Measurements from ENCODE around the gene SPG7. TPM values are rescaled to one million over a fixed set of nuclear protein-coding genes. Genes with fewer than 3 reads are reported as not detected.

The SPG7 gene
- total RNA-seq, 2 experiments from 2014 or later: 71.9 to 79.6 TPM

DNA sequence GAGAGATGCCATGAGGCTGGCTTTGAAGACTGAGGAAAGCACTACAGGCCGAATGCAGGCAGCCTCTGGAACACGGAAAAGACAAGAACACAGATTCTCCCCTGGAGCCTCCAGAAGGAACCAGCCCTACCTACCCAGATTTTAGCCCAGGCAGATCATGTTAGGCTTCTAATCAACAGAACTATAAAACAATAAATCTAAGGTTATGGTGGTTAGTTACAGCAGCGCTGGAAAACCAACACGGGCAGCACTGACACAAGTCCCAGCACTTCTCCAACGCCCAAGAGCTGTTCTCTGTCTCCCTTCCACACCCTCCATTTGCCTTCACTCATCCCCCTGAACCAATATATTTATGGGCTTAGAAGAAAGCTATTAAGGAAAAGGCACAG, 25.4 kb upstream of the SPG7 start:
- ChIA-PET POLR2A (interaction anchor here (0.9 kb wide), 1 partner anchor 24 kb away, joined by 3 read pairs; no protein-coding TSS in a partner anchor), CTCF (interaction anchor here (0.8 to 1.3 kb wide), 3 partner anchors 8 to 45 kb away, joined by 3 read pairs; no protein-coding TSS in a partner anchor)

DNA sequence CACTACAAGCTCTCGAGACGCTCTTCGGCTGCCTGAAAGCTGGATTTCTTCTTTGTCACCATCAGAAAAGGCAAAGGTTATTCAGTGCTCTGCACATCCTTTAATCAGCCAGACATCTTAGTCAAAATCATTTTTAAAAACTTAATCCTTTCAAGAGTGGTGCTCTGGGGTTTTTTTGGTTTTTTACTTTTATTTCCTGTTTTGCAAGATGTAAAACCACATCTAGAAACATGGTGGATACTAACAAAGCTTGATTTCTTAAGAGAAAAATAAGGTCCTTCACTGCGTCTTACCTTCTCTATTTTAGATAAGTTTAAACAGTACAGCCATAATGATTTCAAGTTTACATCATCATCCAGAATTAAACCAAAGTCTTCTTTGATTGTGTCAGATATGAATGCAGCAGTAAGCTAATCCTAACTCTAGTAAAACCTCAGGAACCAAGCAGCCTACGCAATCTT, 24.1 kb upstream of the SPG7 start:
- CTCF ChIA-PET: interaction anchor here (0.6 to 1.4 kb wide), 3 partner anchors 9 to 133 kb away, joined by 3 read pairs; no protein-coding TSS in a partner anchor
- POLR2A ChIA-PET: interaction anchor here (0.9 to 1.6 kb wide), 3 partner anchors 23 to 75 kb away, joined by 3 to 11 read pairs (median 6); no protein-coding TSS in a partner anchor

DNA sequence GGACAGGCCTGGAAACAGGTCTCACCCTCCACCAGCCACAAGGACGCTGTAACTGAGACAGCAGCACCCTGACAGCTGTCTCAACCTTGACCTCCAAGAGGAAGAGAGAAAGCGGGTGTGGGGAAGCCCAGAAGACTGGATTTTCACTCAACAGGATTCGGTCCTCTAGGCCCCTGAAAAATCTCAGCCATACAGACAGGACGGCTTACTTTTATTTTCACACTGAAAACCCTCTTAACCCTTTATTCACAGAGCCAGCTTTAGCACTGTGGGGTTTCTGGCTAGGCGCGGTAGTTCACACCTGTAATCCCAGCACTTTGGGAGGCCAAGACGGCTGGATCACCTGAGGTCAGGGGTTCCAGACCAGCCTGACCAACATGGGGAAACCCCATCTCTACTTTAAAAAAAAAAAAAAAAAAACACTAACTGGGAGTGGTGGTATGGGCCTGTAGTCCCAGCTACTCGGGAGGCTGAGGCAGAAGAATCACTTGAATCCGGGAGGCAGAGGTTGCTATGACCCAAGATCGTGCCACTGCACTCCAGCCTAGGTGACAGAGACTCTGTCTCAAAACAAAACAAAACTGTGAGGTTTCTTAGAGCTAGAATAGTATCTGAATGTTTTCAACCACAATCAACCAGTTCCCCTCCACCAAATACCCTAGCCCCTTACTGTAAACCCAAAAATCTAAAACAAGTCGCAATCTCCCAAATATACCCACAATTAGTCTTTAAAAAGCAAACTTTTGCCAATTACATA, 23.1 kb upstream of the SPG7 start:
- POLR2A ChIA-PET: interaction anchor here (0.6 to 1.6 kb wide), 7 partner anchors 23 to 677 kb away, joined by 3 to 11 read pairs (median 4); partner anchors contain the start of gene SPG7
- CTCF ChIA-PET: interaction anchor here (1.3 kb wide), 1 partner anchor 20 kb away, joined by 4 read pairs; no protein-coding TSS in a partner anchor

DNA sequence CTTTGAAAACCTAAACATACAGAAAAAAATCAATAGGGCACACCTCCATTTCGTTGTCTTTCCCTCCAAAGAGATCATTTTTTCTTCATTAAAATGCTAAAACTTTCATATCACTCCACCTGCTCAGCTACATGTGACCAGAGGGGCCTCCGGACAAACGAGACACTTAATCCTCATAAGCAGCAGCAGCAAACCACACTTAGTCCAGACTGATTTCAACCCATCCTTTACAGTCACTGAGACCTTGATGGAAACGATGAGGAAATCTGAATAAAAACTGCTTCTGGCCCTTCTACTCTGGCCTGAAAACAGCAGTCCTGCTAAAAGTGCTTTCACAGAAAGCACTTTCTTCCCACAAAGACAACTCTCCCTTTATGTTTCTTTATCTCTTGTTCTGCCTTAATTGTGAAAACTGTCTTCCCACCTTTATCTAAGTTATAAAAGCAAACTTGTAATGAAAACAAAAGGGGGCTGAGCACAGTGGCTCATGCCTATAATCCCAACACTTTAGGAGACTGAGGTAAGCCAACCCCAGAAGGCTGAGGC, 22.4 kb upstream of the SPG7 start:
- ChIA-PET POLR2A (interaction anchor here (0.6 to 0.9 kb wide), 4 partner anchors 71 to 677 kb away, joined by 3 to 5 read pairs (median 4); no protein-coding TSS in a partner anchor), CTCF (interaction anchor here (1.1 to 1.3 kb wide), 2 partner anchors 19 to 170 kb away, joined by 3 to 4 read pairs; no protein-coding TSS in a partner anchor)

DNA sequence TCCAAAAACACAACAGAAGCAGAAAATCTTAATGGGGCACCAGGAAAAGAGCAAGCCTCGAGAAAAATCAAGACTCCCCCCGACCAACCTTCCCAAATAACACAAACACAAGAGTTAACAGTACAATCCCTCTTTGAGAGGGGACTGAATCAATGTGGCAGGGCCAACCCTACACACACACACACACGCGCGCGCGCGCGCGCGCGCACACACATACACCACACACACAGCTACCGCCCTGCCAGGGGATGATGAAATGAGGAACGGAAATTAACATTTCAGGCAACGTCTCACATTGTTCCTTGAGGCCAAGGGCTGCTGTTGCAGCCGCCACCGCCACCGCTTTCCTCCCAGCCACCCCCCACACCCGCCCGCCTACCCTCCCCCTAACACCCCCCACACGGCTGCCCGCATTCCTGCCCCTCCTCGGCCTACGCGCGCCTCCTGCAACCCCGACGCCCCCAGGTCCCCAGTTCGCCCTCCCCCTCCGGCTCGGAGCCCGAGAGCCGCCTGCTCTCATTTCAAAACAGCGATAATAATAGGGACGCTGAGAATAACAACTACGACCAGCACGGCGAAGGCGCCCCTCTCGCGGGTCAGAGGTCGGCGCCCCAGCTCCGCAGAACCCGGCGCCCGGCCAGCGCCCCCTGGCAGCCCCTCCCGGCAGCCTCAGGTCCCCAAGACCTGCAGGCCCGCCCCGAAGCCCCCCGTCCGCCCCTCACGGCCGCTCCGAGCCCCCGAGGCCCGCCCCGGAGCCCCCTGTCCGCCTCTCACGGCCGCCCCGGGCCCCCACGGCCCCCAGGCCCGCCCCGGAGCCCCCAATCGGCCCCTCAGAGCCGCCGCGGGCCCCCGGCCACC, 18.9 kb upstream of the SPG7 start:
- ChIA-PET POLR2A (interaction anchor here (0.8 to 2.5 kb wide), 7 partner anchors 15 to 174 kb away, joined by 3 to 17 read pairs (median 4); partner anchors contain the start of gene SPG7), CTCF (interaction anchor here (1.2 to 1.7 kb wide), 2 partner anchors 19 to 37 kb away, joined by 3 to 6 read pairs; partner anchors contain the start of gene SPG7)

DNA sequence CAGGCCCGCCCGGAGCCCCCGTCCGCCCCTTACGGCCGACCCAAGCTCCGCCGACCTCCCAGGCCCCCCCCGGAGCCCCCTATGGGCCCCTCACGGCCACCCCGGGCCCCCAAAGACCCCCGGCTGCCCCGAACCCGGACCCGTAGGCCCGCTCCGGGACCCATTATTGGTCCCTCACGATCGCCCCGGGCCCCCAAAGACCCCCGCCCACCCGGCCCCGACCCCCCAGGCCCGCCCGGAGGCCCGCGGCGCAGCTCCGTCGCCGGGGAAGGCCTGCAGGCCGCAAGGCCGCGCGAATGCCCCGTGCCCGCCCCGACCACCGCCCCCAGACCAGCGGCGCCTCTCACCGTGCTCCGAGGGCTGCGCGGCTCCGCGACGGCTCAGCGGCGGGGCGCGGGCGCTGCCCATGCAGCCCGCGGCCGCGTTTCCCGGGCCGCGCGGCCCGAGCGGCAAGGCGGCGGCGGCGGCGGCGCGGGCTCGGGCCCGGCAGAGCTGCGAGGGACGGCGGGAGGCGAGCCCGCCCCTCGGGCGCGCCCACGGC, 18.2 kb upstream of the SPG7 start:
- CTCF ChIA-PET: interaction anchor here (1.7 kb wide), 1 partner anchor 18 kb away, joined by 6 read pairs; the partner anchor contains the start of gene SPG7
- POLR2A ChIA-PET: interaction anchor here (0.8 to 2.5 kb wide), 5 partner anchors 15 to 175 kb away, joined by 3 to 17 read pairs (median 3); partner anchors contain the start of gene SPG7

DNA sequence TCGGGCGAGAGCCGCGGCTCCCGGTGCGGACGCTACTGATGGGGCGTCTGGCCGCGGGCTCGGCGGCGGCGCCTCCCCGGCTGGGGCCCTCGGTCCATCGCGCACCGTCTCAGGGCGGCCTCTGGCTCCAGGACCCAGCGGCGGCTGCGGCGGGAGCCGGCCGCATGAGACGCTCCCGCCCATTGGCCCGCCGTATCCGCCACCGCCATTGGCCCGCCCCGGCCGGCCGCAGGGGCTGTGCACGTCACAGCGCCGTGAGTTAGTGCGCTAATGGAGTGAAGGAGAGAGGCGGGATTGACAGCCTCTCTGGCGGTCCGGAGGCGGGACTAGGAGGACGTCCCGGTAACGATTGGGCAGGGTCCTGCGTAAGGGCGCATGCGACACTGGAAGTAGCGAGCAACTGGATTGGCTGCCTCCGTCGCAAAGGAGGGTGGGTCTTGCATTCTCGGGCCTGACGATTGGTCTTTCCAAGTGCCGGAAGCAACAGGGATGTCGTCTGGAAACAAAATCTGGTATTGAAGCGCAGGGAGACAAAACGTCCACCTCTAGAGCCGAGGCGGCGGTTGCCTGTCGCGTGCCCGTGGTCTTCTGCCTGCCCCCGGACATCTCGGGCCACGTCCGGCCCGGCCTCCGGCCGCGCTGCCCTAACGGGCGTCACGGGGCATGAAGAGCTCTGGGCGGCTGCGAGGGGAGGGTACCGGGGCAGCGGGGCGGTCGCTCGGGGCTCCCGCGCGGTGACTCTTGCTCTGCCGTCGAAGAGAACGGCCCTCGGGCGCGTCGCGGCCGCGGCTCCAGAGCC, 17.6 kb upstream of the SPG7 start, which contains the start of gene ANKRD11:
Gene ANKRD11, minus strand, starts transcription at position 123 of the 799 bp plus-strand sequence. CDS start 173,542 bp downstream, outside the sequence.
- ChIA-PET POLR2A (interaction anchor here (0.6 to 2.5 kb wide), 7 partner anchors 14 to 249 kb away, joined by 3 to 17 read pairs (median 3); partner anchors contain the start of gene SPG7), CTCF (interaction anchor here (0.7 to 1.6 kb wide), 4 partner anchors 11 to 158 kb away, joined by 3 to 7 read pairs (median 4); no protein-coding TSS in a partner anchor)

DNA sequence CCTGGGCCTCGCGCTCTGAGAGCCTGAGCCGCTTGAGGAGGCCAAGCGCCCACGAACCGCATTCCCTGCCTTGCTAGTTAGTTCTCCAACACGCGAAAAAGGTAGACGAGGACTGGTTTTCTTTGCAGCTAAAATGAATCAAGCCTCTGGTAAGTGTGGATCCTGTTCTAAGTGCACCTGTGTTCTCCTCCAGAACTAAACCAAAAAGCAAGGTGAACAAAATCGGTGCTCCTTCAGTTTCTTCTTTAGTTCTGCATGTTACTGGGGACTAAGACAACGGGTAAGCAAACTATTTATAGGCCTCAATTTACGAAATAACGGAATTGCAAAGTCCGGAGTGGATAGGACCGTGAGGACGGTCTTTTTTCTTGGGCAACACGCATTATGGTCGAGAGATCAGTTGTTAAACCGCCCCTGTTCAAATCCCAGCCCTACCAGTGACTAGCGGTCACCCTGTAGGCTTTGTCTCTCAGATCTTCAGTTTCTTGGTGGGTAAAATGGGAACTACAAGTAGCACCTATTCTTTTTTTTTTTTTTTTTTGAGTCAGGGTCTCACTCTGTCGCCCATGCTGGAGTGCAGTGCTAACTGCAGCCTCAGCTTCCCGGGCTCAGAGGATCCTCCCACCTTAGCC, 16.8 kb upstream of the SPG7 start:
- ChIA-PET CTCF (interaction anchor here (0.7 to 1.6 kb wide), 4 partner anchors 10 to 158 kb away, joined by 3 to 7 read pairs (median 4); no protein-coding TSS in a partner anchor), POLR2A (interaction anchor here (0.6 to 1.0 kb wide), 4 partner anchors 10 to 216 kb away, joined by 3 to 11 read pairs (median 5); no protein-coding TSS in a partner anchor)

DNA sequence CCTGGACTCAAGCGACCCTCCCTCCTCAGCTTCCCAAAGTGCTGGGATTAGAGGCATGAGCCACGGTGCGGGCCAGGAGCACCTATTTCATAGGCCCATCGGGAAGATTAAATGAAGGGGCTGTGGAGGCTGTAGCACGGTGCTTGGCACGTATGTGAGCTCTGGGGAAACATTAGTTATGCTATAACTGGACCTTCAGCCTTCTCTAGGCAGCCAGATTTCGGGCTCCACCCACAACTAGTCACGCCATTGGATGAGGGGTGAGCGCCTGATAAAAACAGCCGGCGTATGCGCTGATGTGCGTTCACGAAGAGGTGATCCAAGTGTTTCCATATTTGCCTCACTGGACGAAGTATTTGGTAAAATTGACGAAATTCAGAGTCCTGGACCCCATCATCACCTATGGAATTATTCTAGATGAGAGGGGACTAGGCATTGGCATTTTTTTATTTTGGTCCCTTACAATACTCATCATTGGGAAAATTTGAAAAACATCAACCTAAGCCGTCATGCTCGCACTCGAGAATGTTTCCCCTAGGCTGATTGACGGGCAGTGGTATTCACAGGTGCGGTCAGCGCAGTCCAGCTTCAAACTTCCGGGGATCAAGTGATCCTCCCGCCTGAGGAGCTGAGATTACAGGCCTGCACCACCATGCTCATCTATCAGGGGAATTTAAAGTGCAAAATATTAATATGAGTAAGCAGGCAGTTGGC, 16.1 kb upstream of the SPG7 start:
- ChIA-PET POLR2A (interaction anchor here (0.7 to 1.1 kb wide), 2 partner anchors 9 to 126 kb away, joined by 3 to 11 read pairs; no protein-coding TSS in a partner anchor), CTCF (interaction anchor here (1.1 to 1.6 kb wide), 2 partner anchors 10 to 17 kb away, joined by 3 to 4 read pairs; no protein-coding TSS in a partner anchor)

DNA sequence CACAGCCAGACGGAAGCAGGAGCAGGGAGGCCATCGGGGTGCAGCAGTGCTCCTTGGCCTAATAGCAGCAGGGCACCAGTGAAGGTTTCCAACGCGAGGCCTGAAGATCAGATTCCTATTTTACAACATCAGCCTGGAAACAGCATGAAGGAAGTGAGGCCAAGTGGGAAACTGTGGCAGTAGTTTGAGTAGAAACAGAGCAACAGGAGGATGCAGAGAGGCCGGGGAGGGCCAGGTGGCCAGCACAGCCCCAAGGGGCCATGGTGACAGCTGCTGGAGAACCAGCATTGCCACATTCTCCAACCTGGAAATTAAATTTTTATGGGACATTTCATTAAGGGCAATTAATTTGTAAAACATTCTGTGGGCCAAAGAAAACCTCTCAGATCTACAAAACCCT, 14.4 kb upstream of the SPG7 start:
- POLR2A ChIA-PET: no interaction called here
- CTCF ChIA-PET: interaction anchor here (1.3 kb wide), 1 partner anchor 15 kb away, joined by 4 read pairs; the partner anchor contains the start of gene SPG7

DNA sequence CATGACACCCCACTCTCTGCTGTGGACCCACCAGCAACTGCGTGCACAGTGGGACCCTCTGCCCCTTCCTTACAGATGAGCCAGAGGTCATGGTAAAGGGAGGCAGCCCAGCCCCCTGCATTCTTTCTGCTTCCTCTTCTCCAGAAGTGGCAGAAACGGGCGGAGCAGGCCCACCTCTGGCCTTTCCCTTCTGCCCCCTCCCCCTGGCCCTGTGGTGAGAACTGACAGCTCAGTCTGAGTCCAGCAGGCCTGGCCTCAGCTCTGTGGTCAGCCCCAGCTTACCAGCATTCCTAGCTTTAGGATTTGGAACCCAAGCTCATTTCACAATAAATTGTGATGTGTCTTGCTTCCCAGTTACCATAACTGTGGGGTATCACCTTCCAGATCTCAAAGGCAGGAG, 13.1 kb upstream of the SPG7 start:
- CTCF ChIA-PET: interaction anchor here (1.0 to 1.3 kb wide), 2 partner anchors 13 to 14 kb away, joined by 3 to 4 read pairs; partner anchors contain the start of gene SPG7

DNA sequence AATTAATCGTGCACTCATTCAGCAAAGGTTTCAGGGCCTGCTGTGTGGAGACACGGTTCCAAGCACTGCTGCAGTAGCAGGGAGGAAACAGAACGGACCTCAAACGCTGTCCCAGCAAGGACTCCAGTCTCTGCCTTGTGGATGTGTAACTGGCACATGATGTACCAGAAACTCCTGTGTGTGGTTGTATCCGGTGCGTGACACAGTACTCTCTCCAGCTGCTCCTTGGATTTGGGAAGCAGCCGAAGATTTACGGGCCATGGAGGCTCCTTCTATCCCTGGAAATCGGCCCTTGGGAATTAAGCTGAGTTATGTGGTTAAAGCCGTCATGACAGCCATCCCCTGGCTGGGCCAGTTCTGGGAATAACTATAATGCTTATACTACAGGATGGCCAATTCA, 9.4 kb upstream of the SPG7 start:
- ChIA-PET CTCF (no interaction called here), POLR2A (interaction anchor here (1.2 kb wide), 1 partner anchor 8 kb away, joined by 3 read pairs; no protein-coding TSS in a partner anchor)

More for the DNA sequence above, 13.1 kb upstream of the SPG7 start:
- POLR2A ChIA-PET: no interaction called here

DNA sequence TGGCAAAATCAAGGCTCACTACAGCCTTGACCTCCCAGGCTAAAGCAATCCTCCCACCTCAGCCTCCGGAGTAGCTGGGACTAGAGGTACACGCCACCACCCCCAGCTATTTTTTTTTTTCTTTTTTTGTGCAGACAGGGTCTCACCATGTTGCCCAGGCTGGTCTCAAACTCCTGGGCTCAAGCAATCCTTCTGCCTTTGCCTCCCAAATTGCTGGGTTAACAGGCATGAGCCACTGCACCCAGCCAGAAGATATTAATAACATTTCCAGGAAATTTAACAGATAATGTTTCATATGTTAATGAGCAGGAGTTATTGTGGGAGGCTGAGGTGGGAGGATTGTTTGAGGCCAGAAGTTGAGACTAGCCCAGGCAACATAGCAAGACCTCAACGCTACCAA, 8.4 kb upstream of the SPG7 start:
- POLR2A ChIA-PET: no interaction called here
- CTCF ChIA-PET: no interaction called here

DNA sequence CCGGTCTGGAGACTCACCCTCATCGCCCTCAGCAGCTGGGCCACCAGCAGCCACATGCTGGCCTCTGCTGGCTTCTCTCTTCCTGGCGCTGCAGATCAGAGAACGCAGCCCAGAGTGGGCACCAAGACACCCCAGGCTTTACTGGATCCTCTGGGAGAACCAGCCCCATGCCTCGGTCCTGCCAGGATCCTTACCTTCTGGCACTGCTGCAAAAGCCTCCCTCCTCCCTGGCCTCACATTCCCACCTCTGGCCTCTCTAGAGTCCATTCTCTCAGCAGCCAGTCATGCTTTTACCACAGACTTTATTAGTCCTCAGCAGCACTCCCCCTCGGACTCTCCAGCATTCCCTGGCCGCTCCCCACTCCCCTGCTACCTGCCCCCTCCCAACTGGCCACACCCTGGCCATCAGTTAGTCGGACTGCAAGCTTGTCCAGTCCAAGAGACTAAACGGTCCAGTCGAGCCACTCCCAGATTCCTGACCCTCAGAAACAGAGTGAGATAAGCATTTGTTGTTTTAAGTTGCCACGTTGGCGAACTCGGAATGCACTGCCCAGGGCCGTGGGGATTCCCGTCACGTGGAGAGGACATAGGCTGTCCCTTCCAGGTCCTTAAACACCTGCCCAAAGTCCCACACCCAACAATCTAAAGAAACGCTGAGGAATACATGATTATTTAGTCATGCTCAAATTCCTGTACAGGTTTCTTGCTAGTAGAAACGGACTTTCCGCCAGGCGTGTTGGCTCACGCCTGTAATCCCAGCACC, 5.9 kb upstream of the SPG7 start:
- ChIA-PET CTCF (interaction anchor here (0.7 kb wide), 1 partner anchor 11 kb away, joined by 3 read pairs; no protein-coding TSS in a partner anchor), POLR2A (no interaction called here)

DNA sequence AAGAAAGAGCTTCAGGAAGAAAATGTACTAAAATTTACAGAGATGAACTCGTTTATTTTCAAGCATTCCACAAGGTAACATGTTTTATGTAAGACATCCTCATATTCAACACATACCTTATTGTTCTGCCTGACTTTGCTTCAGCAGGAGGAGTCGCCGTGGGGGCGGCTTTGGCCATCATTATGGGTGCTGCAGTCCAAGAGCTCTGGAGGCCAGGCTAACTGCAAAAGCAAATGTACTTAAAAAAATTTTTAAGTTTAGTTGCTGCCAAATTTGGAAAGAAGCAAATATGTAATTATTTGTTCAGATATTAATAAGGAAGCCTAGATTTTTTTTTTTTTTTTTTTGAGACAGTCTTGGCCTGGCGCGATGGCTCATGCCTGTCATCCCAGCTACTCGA, 4.1 kb upstream of the SPG7 start:
- ChIA-PET CTCF (interaction anchor here (0.5 to 1.1 kb wide), 4 partner anchors 10 to 39 kb away, joined by 3 to 4 read pairs (median 4); no protein-coding TSS in a partner anchor), POLR2A (interaction anchor here (1.2 to 1.7 kb wide), 2 partner anchors 13 to 15 kb away, joined by 3 to 7 read pairs; no protein-coding TSS in a partner anchor)

Measured in activated CD8-positive, alpha-beta memory T cell treated with anti-CD3 and anti-CD28 coated beads for 36 hours (primary cell).